COLO668 (cell line): Measurements from ENCODE around the gene ELMO1.

Experiments
- DNase-seq: peaks from one replicate; lab custom pipeline; 2025; ENCODE audit not compliant: unreplicated experiment; lab: John Stamatoyannopoulos, UW

The ELMO1 gene

DNA sequence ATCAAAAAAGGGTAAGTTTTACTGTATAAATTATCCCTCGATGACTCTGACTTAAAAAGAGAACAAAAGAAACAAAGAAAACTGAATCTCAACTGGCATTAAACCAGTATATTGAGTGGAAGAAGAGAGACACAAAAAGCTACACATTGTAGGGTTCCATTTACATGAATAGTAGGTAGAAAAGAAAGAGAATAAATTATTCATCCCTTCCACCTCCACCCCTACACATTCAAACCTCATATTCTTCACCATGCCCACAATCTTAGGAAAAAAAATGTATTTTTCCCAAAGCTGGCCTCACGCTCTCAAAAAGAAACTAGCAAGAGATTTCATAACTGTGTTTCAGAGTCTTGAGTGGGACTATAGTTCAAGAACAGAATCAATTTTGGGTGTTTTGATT lies 377.5 kb downstream of the ELMO1 start:
- no peak for DNase-seq

DNA sequence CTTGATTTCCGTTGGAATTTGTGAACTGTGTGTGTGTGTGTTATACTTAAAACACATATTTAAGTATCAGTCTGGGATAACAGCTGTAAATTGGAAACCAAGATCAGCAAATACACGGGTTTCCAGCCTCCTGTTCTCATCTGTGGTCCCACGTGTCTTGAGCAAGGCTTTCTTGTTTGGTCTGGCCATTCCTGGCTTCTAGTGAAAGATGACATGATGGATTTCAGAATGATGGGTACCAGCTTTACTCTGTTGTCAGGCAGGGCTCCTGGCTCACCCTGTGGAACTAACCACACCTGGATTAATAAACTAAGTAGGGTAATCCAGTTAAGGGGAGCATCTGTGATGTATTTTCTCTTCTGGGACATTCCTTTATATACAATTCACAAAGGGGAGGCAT lies 378.2 kb downstream of the ELMO1 start:
- DNase-seq: no peak

DNA sequence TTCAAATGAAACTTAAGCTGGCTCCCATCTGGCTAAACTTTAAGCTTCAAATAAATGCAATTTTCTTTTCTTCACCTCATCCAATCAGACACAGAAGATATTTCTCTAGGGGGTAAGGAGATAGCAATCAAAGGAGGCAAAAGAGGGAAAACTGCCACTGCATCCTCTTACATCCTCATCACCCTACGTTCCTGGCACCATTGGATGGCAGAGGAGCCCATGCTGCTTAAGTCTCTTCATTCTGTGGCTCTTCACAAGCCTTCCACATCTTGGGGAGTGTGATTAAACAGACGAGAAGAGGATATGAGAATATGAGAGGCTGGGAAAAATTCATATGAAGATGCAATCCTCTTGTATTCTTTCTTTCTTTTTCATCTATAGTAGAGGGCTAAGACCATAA lies 378.6 kb downstream of the ELMO1 start:
- no peak for DNase-seq

GRCh38 chr7:37069336-37069735 lies 379.3 kb downstream of the ELMO1 start:
- DNase-seq: no peak

DNA sequence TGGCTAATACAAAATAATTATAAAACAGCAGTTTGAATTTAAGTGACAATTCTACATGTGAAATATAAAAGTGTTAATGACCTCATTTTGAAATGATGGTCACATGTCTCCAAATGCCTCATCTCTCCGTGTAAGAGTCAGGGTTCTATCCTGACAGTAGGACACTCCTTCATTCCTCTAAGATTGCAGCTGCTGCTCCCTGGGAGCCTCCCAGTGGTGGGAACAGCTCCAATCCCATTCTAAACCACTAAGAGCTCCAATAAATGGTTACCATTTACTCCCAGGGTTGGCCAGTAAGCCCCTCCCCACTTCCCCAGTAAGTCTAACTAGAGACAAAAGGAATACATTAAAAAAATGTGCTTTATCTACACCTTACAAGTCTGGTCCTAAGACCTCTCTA lies 379.8 kb downstream of the ELMO1 start:
- no peak for DNase-seq

DNA sequence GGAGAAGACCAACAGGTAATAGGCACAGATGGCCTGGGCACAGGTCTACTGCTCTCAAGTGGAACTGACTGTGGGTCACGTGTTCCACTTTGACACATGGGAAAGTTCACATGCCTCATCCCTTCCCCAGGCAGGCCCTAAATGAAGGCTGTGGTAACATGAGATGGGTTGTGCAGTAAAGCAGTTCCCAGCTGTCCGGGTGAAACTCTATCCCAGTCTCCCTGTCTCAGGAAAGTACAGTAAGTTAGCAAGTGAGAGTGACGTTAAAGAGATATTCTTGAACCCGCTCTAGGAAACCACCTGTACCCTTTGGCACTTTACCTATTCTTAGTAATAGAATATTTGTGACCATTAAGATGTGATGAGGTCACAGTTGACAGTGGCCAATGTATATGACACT lies 380.6 kb downstream of the ELMO1 start:
- peak; percentile 86 for DNase-seq

DNA sequence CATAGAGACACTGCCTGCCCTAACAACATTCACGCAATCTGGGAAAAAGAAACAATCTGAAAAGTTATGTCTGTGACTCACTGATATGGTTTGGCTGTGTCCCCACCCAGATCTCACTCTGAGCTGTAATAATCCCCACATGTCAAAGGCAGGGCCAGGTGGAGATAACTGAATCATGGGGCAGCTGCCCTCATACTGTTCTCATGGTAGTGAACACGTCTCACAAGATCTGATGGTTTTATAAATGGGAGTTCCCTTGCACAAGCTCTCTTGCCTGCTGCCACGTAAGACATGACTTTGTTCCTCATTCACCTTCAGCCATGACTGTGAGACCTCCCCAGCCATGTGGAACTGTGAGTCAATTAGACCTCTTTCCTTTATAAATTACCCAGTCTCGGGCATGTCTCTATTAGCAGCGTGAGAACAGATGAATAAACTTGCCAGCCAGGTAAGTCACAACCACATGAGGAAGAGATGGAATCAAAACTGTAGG lies 382.8 kb downstream of the ELMO1 start:
- no peak for DNase-seq

GRCh38 chr7:37062560-37062859 lies 386.2 kb downstream of the ELMO1 start:
- no peak for DNase-seq

DNA sequence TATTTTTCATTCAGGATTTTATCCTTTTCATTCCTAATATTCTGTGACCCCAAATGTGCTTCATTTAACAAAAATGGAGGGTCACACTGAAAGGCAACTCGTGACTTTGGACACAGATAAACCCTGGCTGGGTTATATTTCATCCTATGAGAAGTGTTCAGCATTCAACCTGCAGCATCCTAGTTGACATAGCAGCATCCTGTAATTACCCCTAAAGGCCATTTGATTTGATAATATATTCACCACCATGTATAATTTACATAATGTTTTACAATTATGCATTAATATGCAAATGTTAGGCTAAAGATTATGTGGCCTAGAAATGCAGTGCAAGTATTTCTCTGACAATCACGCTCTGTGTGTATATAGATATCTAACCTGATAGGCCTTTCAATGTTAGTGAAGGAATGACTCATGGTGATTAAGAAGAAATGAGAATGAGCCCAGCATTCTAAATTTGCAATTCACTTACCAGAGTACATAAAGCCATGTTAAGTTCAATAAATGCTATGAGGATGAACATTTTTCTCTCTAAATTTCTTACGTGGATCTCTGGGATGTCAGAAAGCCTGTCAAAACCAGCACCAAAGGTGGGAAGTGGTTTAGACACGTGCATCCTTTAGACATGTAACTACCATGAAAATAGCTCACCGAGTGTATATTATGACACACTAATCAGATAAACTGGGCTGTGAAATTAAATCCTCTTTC lies 386.7 kb downstream of the ELMO1 start:
- DNase-seq: no peak

GRCh38 chr7:37056234-37056912 lies 392.3 kb downstream of the ELMO1 start:
- no peak for DNase-seq

- DNase-seq: no peak
Observed at GRCh38 chr7:37054624-37055241, 393.9 kb downstream of the ELMO1 start.

DNA sequence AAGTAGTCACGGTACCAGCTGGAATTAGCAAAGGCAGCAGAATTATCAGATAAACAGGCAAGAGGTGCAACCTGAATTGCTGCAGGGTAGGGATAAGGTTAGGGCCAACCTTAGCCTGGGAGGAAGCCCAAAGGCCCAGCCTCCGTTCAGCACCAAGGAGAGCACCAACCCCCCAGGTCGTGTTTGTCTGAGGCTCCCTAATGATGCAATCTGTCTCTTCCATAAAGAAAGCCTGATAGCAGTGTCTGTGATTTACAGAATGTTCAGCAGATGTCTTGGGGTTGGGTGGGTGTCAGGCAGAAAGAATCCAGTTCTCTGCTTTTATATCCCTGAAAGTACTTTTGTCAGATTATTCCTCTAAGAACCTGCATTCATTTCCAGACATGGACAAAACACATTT lies 396.0 kb downstream of the ELMO1 start:
- DNase-seq: no peak

- DNase-seq: no peak
Observed at GRCh38 chr7:37050801-37051200, 397.9 kb downstream of the ELMO1 start.

GRCh38 chr7:37048674-37049073 lies 400.0 kb downstream of the ELMO1 start:
- no peak for DNase-seq

DNA sequence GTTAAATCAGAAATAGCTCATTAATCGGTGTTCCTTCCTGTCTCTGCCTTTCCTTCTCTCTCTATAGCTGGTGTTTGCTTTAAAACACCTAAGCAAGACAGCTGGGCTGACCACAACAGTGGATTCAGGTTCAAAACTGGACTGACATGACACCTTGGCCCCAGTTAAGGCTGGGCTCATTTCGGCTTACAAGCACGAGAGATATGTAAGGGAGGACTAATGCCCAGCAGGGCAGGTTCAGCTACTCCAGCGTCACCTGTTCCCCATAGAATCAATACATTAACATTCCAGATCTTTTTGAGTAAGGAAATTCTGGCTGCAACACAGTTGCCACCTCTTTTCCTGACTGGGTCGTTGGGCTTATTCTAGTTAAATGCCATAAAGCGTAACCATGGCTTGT lies 401.4 kb downstream of the ELMO1 start:
- DNase-seq: no peak

DNA sequence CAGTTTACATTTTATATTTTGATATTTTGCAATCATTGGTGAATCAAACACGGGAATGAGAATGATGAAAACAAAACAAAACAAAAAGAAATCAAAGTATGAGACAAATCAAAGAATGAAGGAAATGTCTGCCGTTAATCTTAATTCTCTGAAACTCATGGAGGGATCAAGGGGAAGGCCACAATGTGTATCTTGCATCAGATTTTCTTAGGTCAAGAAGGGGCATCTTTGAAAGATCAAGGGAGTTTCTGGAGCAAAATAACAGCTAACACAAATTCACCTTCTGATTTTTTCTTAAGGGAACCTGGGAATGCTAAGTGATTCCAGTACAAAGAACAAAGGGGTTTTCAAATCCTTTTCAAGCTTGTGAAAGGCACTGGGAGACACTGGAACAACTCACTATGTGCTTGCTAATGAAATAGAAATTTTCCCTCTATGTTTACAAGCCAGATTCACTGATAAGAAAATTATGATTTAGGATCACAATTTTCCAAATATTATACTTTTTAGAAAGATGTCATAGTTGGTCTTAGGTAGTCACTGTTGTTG lies 402.1 kb downstream of the ELMO1 start:
- no peak for DNase-seq

DNA sequence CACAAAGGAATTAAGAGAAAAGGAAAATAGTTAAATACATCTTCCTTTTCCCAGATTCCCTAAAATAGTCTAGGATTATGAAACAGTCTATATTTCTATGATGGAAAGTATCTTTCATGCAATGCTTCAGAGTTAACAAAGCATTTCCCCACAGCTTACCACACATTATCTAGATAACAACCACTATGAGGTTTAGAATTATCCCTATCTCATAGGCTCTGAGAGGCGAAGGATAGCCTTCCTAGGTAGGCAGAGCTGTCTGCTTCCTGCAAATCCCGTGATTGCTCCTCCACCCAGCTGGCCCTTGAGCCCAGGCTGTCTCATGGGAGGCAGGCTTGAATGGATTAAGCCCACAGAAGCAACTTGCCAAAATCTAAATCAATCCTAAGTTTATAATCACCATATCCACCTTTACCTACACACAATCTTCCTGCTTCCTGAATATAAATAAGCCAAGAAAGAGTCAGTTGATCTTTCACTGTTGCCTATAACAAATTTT lies 402.9 kb downstream of the ELMO1 start:
- DNase-seq: no peak

GRCh38 chr7:37041461-37041860 lies 407.2 kb downstream of the ELMO1 start:
- no peak for DNase-seq

GRCh38 chr7:37040330-37040729 lies 408.3 kb downstream of the ELMO1 start:
- DNase-seq: peak; percentile 43

- no peak for DNase-seq
Observed at GRCh38 chr7:37039131-37039749, 409.4 kb downstream of the ELMO1 start.

- DNase-seq: no peak
Observed at GRCh38 chr7:37038706-37039105, 410.0 kb downstream of the ELMO1 start.

DNA sequence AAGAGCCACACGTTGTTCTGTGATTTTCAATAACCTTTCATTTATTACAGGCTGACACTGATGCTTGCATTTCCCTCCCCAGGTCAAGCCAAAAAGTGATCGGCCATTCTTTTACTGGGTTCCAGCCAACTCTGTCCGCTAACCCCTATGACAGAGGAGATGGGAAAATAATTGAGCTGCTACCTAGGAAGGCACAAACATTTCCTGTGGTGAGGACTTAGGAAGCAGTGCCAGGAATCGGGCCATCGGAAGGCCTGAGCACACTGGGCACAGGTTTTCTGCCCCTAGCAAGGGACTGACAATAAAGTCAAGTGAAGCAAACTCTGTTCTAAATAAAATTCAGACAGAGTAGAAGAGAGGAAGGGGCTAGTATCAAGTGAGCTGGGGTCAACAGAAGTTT lies 411.4 kb downstream of the ELMO1 start:
- no peak for DNase-seq
